H9 (cell line): ENCODE measurements around the gene USF3. TPM values are rescaled to one million over a fixed set of nuclear protein-coding genes. Genes with fewer than 3 reads are reported as not detected.

Experiments used
- DNase-seq: peaks from one replicate; pipeline ENCODE4 v3.0.0-alpha.2; 2017
- H2AFZ ChIP-seq: one replicate; pipeline ENCODE4 v1.6.1; 2013; ENCODE audit warnings: mild to moderate bottlenecking, low read length, control low read depth, moderate library complexity
- H2AK5ac ChIP-seq: 2 replicates; pipeline ENCODE4 v1.6.1; 2013; ENCODE audit warnings: low read length, control low read depth, mixed read lengths; ENCODE audit not compliant: insufficient read length
- H2BK120ac ChIP-seq: one replicate; pipeline ENCODE4 v1.6.1; 2013; ENCODE audit warnings: low read depth, mild to moderate bottlenecking, low read length, control low read depth, inconsistent platforms; ENCODE audit not compliant: poor library complexity, severe bottlenecking
- H2BK12ac ChIP-seq: 2 replicates; pipeline ENCODE4 v1.6.1; 2013; ENCODE audit warnings: low read length, control low read depth, mixed read lengths, low read depth; ENCODE audit not compliant: insufficient read length
- H2BK15ac ChIP-seq: 2 replicates; pipeline ENCODE4 v1.6.1; 2013; ENCODE audit warnings: low read depth, low read length, control low read depth
- H2BK20ac ChIP-seq: one replicate; pipeline ENCODE4 v1.6.1; 2013; ENCODE audit warnings: low read depth, mild to moderate bottlenecking, low read length, control low read depth, inconsistent platforms; ENCODE audit not compliant: poor library complexity, severe bottlenecking
- H2BK5ac ChIP-seq: 2 replicates; pipeline ENCODE4 v1.6.1; 2013; ENCODE audit warnings: low read length, control low read depth, mixed read lengths; ENCODE audit not compliant: insufficient read length
- H3K14ac ChIP-seq: 2 replicates; pipeline ENCODE4 v1.6.1; 2013; ENCODE audit warnings: low read length, control low read depth; ENCODE audit not compliant: insufficient read depth
- H3K18ac ChIP-seq: 2 replicates; pipeline ENCODE4 v1.6.1; 2013; ENCODE audit warnings: low read depth, mild to moderate bottlenecking, mixed read lengths, low read length, control low read depth; ENCODE audit not compliant: insufficient read length
- H3K23ac ChIP-seq: 2 replicates; pipeline ENCODE4 v1.6.1; 2013; ENCODE audit warnings: low read length, control low read depth, mixed read lengths, low read depth; ENCODE audit not compliant: insufficient read length
- H3K23me2 ChIP-seq: 2 replicates; pipeline ENCODE4 v1.6.1; 2013; ENCODE audit warnings: low read depth, mild to moderate bottlenecking, mixed read lengths, low read length, control low read depth; ENCODE audit not compliant: insufficient read length, poor library complexity, severe bottlenecking
- H3K27ac ChIP-seq: 2 replicates; pipeline ENCODE4 v1.5.1; 2013; ENCODE audit warnings: low read length, control low read depth, mixed read lengths, low read depth; ENCODE audit not compliant: insufficient read length
- H3K27me3 ChIP-seq: 2 replicates; pipeline ENCODE4 v1.6.1; 2013; ENCODE audit warnings: low read length, control low read depth, inconsistent platforms; ENCODE audit not compliant: insufficient read depth
- H3K4ac ChIP-seq: 2 replicates; pipeline ENCODE4 v1.6.1; 2013; ENCODE audit warnings: low read depth, mild to moderate bottlenecking, control low read depth, inconsistent platforms, low read length, moderate library complexity
- H3K4me1 ChIP-seq: 2 replicates; pipeline ENCODE4 v1.6.1; 2013; ENCODE audit warnings: low read length, control low read depth, inconsistent platforms; ENCODE audit not compliant: insufficient read depth
- H3K4me2 ChIP-seq: 2 replicates; pipeline ENCODE4 v1.6.1; 2013; ENCODE audit warnings: low read length, control low read depth, mixed read lengths; ENCODE audit not compliant: insufficient read length, insufficient read depth
- H3K56ac ChIP-seq: 2 replicates; pipeline ENCODE4 v1.6.1; 2013; ENCODE audit warnings: low read depth, mild to moderate bottlenecking, mixed read lengths, low read length, control low read depth; ENCODE audit not compliant: insufficient read length
- H3K79me1 ChIP-seq: 2 replicates; pipeline ENCODE4 v1.6.1; 2013; ENCODE audit warnings: low read depth, mild to moderate bottlenecking, moderate library complexity, low read length, control low read depth, inconsistent platforms; ENCODE audit not compliant: insufficient read depth, poor library complexity, severe bottlenecking
- H3K79me2 ChIP-seq: 2 replicates; pipeline ENCODE4 v1.6.1; 2013; ENCODE audit warnings: low read length, control low read depth, inconsistent platforms; ENCODE audit not compliant: insufficient read depth
- H3K9ac ChIP-seq: 2 replicates; pipeline ENCODE4 v1.6.1; 2013; ENCODE audit warnings: low read length, control low read depth, mixed read lengths; ENCODE audit not compliant: insufficient read length; ENCODE audit errors: extremely low read depth
- H3K9me3 ChIP-seq: one replicate; pipeline ENCODE4 v1.6.1; 2013; ENCODE audit warnings: low read depth, low read length, inconsistent platforms; ENCODE audit not compliant: control insufficient read depth
- H3T11ph ChIP-seq: one replicate; pipeline ENCODE4 v1.6.1; 2013; ENCODE audit warnings: mild to moderate bottlenecking, low read length, control low read depth, inconsistent platforms
- H4K20me1 ChIP-seq: one replicate; pipeline ENCODE4 v1.6.1; 2013; ENCODE audit not compliant: control insufficient read depth, insufficient read length, insufficient read depth
- H4K5ac ChIP-seq: 2 replicates; pipeline ENCODE4 v1.6.1; 2013; ENCODE audit warnings: low read depth, mild to moderate bottlenecking, mixed read lengths, low read length, control low read depth; ENCODE audit not compliant: insufficient read length
- H4K8ac ChIP-seq: replicated peaks from 2 replicates; pipeline ENCODE4 v1.6.1; 2013; ENCODE audit warnings: low read length, control low read depth, mixed read lengths, low read depth; ENCODE audit not compliant: insufficient read length
- H4K91ac ChIP-seq: 2 replicates; pipeline ENCODE4 v1.6.1; 2013; ENCODE audit warnings: low read depth, mild to moderate bottlenecking, moderate library complexity, mixed read lengths, low read length, control low read depth; ENCODE audit not compliant: insufficient read length
- H3K27ac Mint-ChIP-seq, 3 experiments: 2 replicates in 2 of 3; 3 replicates in 1 of 3; pipeline ENCODE4 v1.8.0; 2020 to 2021; ENCODE audit warnings: mixed read lengths in 3 of 3, mild to moderate bottlenecking in 1 of 3, moderate library complexity in 1 of 3
- H3K27me3 Mint-ChIP-seq: 2 replicates; pipeline ENCODE4 v1.8.0; 2021; ENCODE audit warnings: low read depth, mild to moderate bottlenecking, moderate library complexity, mixed read lengths
- H3K36me3 Mint-ChIP-seq, 3 experiments: 2 replicates in 2 of 3; 3 replicates in 1 of 3; pipeline ENCODE4 v1.8.0; 2020 to 2021; ENCODE audit warnings: low read depth in 3 of 3, mixed read lengths in 3 of 3; ENCODE audit not compliant: insufficient read depth in 1 of 3
- H3K4me1 Mint-ChIP-seq, 2 experiments: 2 replicates each; pipeline ENCODE4 v1.8.0; 2020; ENCODE audit warnings: mixed read lengths in 2 of 2
- H3K4me3 Mint-ChIP-seq, 2 experiments: 2 replicates in 1 of 2; 3 replicates in 1 of 2; pipeline ENCODE4 v1.8.0; 2020 to 2021; ENCODE audit warnings: mild to moderate bottlenecking in 2 of 2, mixed read lengths in 2 of 2, moderate library complexity in 1 of 2
- H3K9me3 Mint-ChIP-seq, 2 experiments: 2 replicates in 1 of 2; 3 replicates in 1 of 2; pipeline ENCODE4 v1.8.0; 2020; ENCODE audit warnings: mild to moderate bottlenecking in 2 of 2, mixed read lengths in 2 of 2, moderate library complexity in 1 of 2
- CTCF ChIP-seq: fragments of 200-600 bp; sonication (generic); conservative IDR thresholded peaks from 3 replicates; pipeline ENCODE4 v1.8.0; 2021; ENCODE audit warnings: antibody characterized with exemption, mild to moderate bottlenecking
- WGBS: extraction: QIAGEN DNeasy Blood & Tissue Kit; methylation state at CpG from one replicate; pipeline ENCODE4 v1.1.7; 2013; ENCODE audit warnings: missing lambda C conversion rate, low lambda C conversion rate, mixed read lengths; ENCODE audit not compliant: insufficient read length; ENCODE audit errors: extremely low coverage; 5-methylcytosine and 5-hydroxymethylcytosine counted together
- total RNA-seq: library from RNA; stranded (reverse); gene quantifications from 2 replicates; pipeline ENCODE4 v1.2.1, GENCODE V29; 2021

Gene USF3
- total RNA-seq, 1 experiment from 2014 or later, result 13.8 TPM

GRCh38 chr3:113719758-113720157 is 23.3 kb upstream of the USF3 start:
- Histone ChIP-seq H2BK15ac (no peak overlapping the region), H3K56ac (no peak overlapping the region), H2AK5ac (no peak overlapping the region), H4K91ac (no peak overlapping the region), H2BK20ac (no peak overlapping the region), H3K18ac (no peak overlapping the region), H3T11ph (no peak overlapping the region), H3K27me3 (no peaks in the 10 kb centered on the region), H3K9me3 (no peaks in the 10 kb centered on the region), H3K4me1 (no peaks in the 10 kb centered on the region), H2BK5ac (no peak overlapping the region), H2AFZ (no peak overlapping the region), H3K9ac (no peak overlapping the region), H2BK12ac (no peak overlapping the region), H3K4me2 (no peak overlapping the region), H3K23me2 (no peaks in the 10 kb centered on the region), H3K4ac (no peak overlapping the region), H4K20me1 (no peaks in the 10 kb centered on the region), H3K14ac (no peak overlapping the region), H3K27ac (no peak overlapping the region), H4K5ac (no peak overlapping the region), H3K23ac (no peak overlapping the region), H4K8ac (no peak overlapping the region), H3K79me1 (no peaks in the 10 kb centered on the region), H3K79me2 (no peaks in the 10 kb centered on the region), H2BK120ac (no peak overlapping the region)
- peaks cover 18 to 63% (median 60%) of the 10 kb centered on the region in 3 experiments; a peak in 6 of 7 replicates for H3K36me3 Mint-ChIP-seq
- DNase-seq, result no peak
- no peaks in the 10 kb centered on the region for H3K9me3 Mint-ChIP-seq
- H3K4me1 Mint-ChIP-seq, result peaks cover 0 to 1% of the 10 kb centered on the region in 2 experiments; a peak in 2 of 4 replicates
- WGBS, result no CpG with 5 or more reads among the region's 2 CpGs
- no peak overlapping the region for H3K4me3 Mint-ChIP-seq
- H3K27ac Mint-ChIP-seq, result no peak overlapping the region
- H3K27me3 Mint-ChIP-seq, result no peaks in the 10 kb centered on the region
- TF ChIP-seq CTCF, result no peak
